H9 (cell line): Measurements from ENCODE around the gene TNIK. TPM values are rescaled to one million over a fixed set of nuclear protein-coding genes. Genes with fewer than 3 reads are reported as not detected.
A peak's percentile ranks its signal among the peaks of the same experiment; 100 is the strongest.

Experiments
- DNase-seq: peaks from one replicate; pipeline ENCODE4 v3.0.0-alpha.2; 2017
- H2AFZ ChIP-seq: one replicate; pipeline ENCODE4 v1.6.1; 2013; ENCODE audit warnings: mild to moderate bottlenecking, low read length, control low read depth, moderate library complexity
- H2AK5ac ChIP-seq: 2 replicates; pipeline ENCODE4 v1.6.1; 2013; ENCODE audit warnings: low read length, control low read depth, mixed read lengths; ENCODE audit not compliant: insufficient read length
- H2BK120ac ChIP-seq: one replicate; pipeline ENCODE4 v1.6.1; 2013; ENCODE audit warnings: low read depth, mild to moderate bottlenecking, low read length, control low read depth, inconsistent platforms; ENCODE audit not compliant: poor library complexity, severe bottlenecking
- H2BK12ac ChIP-seq: 2 replicates; pipeline ENCODE4 v1.6.1; 2013; ENCODE audit warnings: low read length, control low read depth, mixed read lengths, low read depth; ENCODE audit not compliant: insufficient read length
- H2BK15ac ChIP-seq: 2 replicates; pipeline ENCODE4 v1.6.1; 2013; ENCODE audit warnings: low read depth, low read length, control low read depth
- H2BK20ac ChIP-seq: one replicate; pipeline ENCODE4 v1.6.1; 2013; ENCODE audit warnings: low read depth, mild to moderate bottlenecking, low read length, control low read depth, inconsistent platforms; ENCODE audit not compliant: poor library complexity, severe bottlenecking
- H2BK5ac ChIP-seq: 2 replicates; pipeline ENCODE4 v1.6.1; 2013; ENCODE audit warnings: low read length, control low read depth, mixed read lengths; ENCODE audit not compliant: insufficient read length
- H3K14ac ChIP-seq: 2 replicates; pipeline ENCODE4 v1.6.1; 2013; ENCODE audit warnings: low read length, control low read depth; ENCODE audit not compliant: insufficient read depth
- H3K18ac ChIP-seq: 2 replicates; pipeline ENCODE4 v1.6.1; 2013; ENCODE audit warnings: low read depth, mild to moderate bottlenecking, mixed read lengths, low read length, control low read depth; ENCODE audit not compliant: insufficient read length
- H3K23ac ChIP-seq: 2 replicates; pipeline ENCODE4 v1.6.1; 2013; ENCODE audit warnings: low read length, control low read depth, mixed read lengths, low read depth; ENCODE audit not compliant: insufficient read length
- H3K23me2 ChIP-seq: 2 replicates; pipeline ENCODE4 v1.6.1; 2013; ENCODE audit warnings: low read depth, mild to moderate bottlenecking, mixed read lengths, low read length, control low read depth; ENCODE audit not compliant: insufficient read length, poor library complexity, severe bottlenecking
- H3K27ac ChIP-seq: 2 replicates; pipeline ENCODE4 v1.5.1; 2013; ENCODE audit warnings: low read length, control low read depth, mixed read lengths, low read depth; ENCODE audit not compliant: insufficient read length
- H3K27me3 ChIP-seq: 2 replicates; pipeline ENCODE4 v1.6.1; 2013; ENCODE audit warnings: low read length, control low read depth, inconsistent platforms; ENCODE audit not compliant: insufficient read depth
- H3K4ac ChIP-seq: 2 replicates; pipeline ENCODE4 v1.6.1; 2013; ENCODE audit warnings: low read depth, mild to moderate bottlenecking, control low read depth, inconsistent platforms, low read length, moderate library complexity
- H3K4me1 ChIP-seq: 2 replicates; pipeline ENCODE4 v1.6.1; 2013; ENCODE audit warnings: low read length, control low read depth, inconsistent platforms; ENCODE audit not compliant: insufficient read depth
- H3K4me2 ChIP-seq: 2 replicates; pipeline ENCODE4 v1.6.1; 2013; ENCODE audit warnings: low read length, control low read depth, mixed read lengths; ENCODE audit not compliant: insufficient read length, insufficient read depth
- H3K56ac ChIP-seq: 2 replicates; pipeline ENCODE4 v1.6.1; 2013; ENCODE audit warnings: low read depth, mild to moderate bottlenecking, mixed read lengths, low read length, control low read depth; ENCODE audit not compliant: insufficient read length
- H3K79me1 ChIP-seq: 2 replicates; pipeline ENCODE4 v1.6.1; 2013; ENCODE audit warnings: low read depth, mild to moderate bottlenecking, moderate library complexity, low read length, control low read depth, inconsistent platforms; ENCODE audit not compliant: insufficient read depth, poor library complexity, severe bottlenecking
- H3K79me2 ChIP-seq: 2 replicates; pipeline ENCODE4 v1.6.1; 2013; ENCODE audit warnings: low read length, control low read depth, inconsistent platforms; ENCODE audit not compliant: insufficient read depth
- H3K9ac ChIP-seq: 2 replicates; pipeline ENCODE4 v1.6.1; 2013; ENCODE audit warnings: low read length, control low read depth, mixed read lengths; ENCODE audit not compliant: insufficient read length; ENCODE audit errors: extremely low read depth
- H3K9me3 ChIP-seq: one replicate; pipeline ENCODE4 v1.6.1; 2013; ENCODE audit warnings: low read depth, low read length, inconsistent platforms; ENCODE audit not compliant: control insufficient read depth
- H3T11ph ChIP-seq: one replicate; pipeline ENCODE4 v1.6.1; 2013; ENCODE audit warnings: mild to moderate bottlenecking, low read length, control low read depth, inconsistent platforms
- H4K20me1 ChIP-seq: one replicate; pipeline ENCODE4 v1.6.1; 2013; ENCODE audit not compliant: control insufficient read depth, insufficient read length, insufficient read depth
- H4K5ac ChIP-seq: 2 replicates; pipeline ENCODE4 v1.6.1; 2013; ENCODE audit warnings: low read depth, mild to moderate bottlenecking, mixed read lengths, low read length, control low read depth; ENCODE audit not compliant: insufficient read length
- H4K8ac ChIP-seq: replicated peaks from 2 replicates; pipeline ENCODE4 v1.6.1; 2013; ENCODE audit warnings: low read length, control low read depth, mixed read lengths, low read depth; ENCODE audit not compliant: insufficient read length
- H4K91ac ChIP-seq: 2 replicates; pipeline ENCODE4 v1.6.1; 2013; ENCODE audit warnings: low read depth, mild to moderate bottlenecking, moderate library complexity, mixed read lengths, low read length, control low read depth; ENCODE audit not compliant: insufficient read length
- H3K27ac Mint-ChIP-seq, 3 experiments: 2 replicates in 2 of 3; 3 replicates in 1 of 3; pipeline ENCODE4 v1.8.0; 2020 to 2021; ENCODE audit warnings: mixed read lengths in 3 of 3, mild to moderate bottlenecking in 1 of 3, moderate library complexity in 1 of 3
- H3K27me3 Mint-ChIP-seq: 2 replicates; pipeline ENCODE4 v1.8.0; 2021; ENCODE audit warnings: low read depth, mild to moderate bottlenecking, moderate library complexity, mixed read lengths
- H3K36me3 Mint-ChIP-seq, 3 experiments: 2 replicates in 2 of 3; 3 replicates in 1 of 3; pipeline ENCODE4 v1.8.0; 2020 to 2021; ENCODE audit warnings: low read depth in 3 of 3, mixed read lengths in 3 of 3; ENCODE audit not compliant: insufficient read depth in 1 of 3
- H3K4me1 Mint-ChIP-seq, 2 experiments: 2 replicates each; pipeline ENCODE4 v1.8.0; 2020; ENCODE audit warnings: mixed read lengths in 2 of 2
- H3K4me3 Mint-ChIP-seq, 2 experiments: 2 replicates in 1 of 2; 3 replicates in 1 of 2; pipeline ENCODE4 v1.8.0; 2020 to 2021; ENCODE audit warnings: mild to moderate bottlenecking in 2 of 2, mixed read lengths in 2 of 2, moderate library complexity in 1 of 2
- H3K9me3 Mint-ChIP-seq, 2 experiments: 2 replicates in 1 of 2; 3 replicates in 1 of 2; pipeline ENCODE4 v1.8.0; 2020; ENCODE audit warnings: mild to moderate bottlenecking in 2 of 2, mixed read lengths in 2 of 2, moderate library complexity in 1 of 2
- CTCF ChIP-seq: fragments of 200-600 bp; sonication (generic); conservative IDR thresholded peaks from 3 replicates; pipeline ENCODE4 v1.8.0; 2021; ENCODE audit warnings: antibody characterized with exemption, mild to moderate bottlenecking
- WGBS: extraction: QIAGEN DNeasy Blood & Tissue Kit; methylation state at CpG from one replicate; pipeline ENCODE4 v1.1.7; 2013; ENCODE audit warnings: missing lambda C conversion rate, low lambda C conversion rate, mixed read lengths; ENCODE audit not compliant: insufficient read length; ENCODE audit errors: extremely low coverage; 5-methylcytosine and 5-hydroxymethylcytosine counted together
- total RNA-seq: library from RNA; stranded (reverse); gene quantifications from 2 replicates; pipeline ENCODE4 v1.2.1, GENCODE V29; 2021

Gene TNIK
- total RNA-seq, 1 experiment from 2014 or later = 15.9 TPM

- Histone ChIP-seq H3K18ac (no peak overlapping the region), H3K27ac (no peak overlapping the region), H2BK15ac (no peak overlapping the region), H3K79me2 (no peaks in the 10 kb centered on the region), H2BK5ac (no peak overlapping the region), H2AK5ac (no peak overlapping the region), H4K20me1 (no peaks in the 10 kb centered on the region), H3K14ac (no peak overlapping the region), H4K5ac (no peak overlapping the region), H3K23ac (no peak overlapping the region), H4K91ac (no peak overlapping the region), H3K4me1 (no peaks in the 10 kb centered on the region), H2BK12ac (no peak overlapping the region), H3T11ph (no peak overlapping the region), H3K9me3 (no peaks in the 10 kb centered on the region), H3K4ac (no peak overlapping the region), H2BK20ac (no peak overlapping the region), H2BK120ac (no peak overlapping the region), H3K23me2 (no peaks in the 10 kb centered on the region), H2AFZ (no peak overlapping the region), H3K27me3 (no peaks in the 10 kb centered on the region), H4K8ac (no peak overlapping the region), H3K56ac (no peak overlapping the region), H3K9ac (no peak overlapping the region), H3K79me1 (no peaks in the 10 kb centered on the region), H3K4me2 (no peak overlapping the region)
- TF ChIP-seq CTCF = no peak
- H3K4me1 Mint-ChIP-seq = peaks cover 14 to 26% of the 10 kb centered on the region in 2 experiments
- no CpG with 5 or more reads among the region's 6 CpGs for WGBS
- H3K27me3 Mint-ChIP-seq = no peaks in the 10 kb centered on the region
- peaks cover 0 to 6% (median 0%) of the 10 kb centered on the region in 3 experiments; a peak in 4 of 7 replicates for H3K36me3 Mint-ChIP-seq
- peak; percentile 59 for DNase-seq
- H3K4me3 Mint-ChIP-seq = no peak overlapping the region
- H3K9me3 Mint-ChIP-seq = no peaks in the 10 kb centered on the region
- no peak overlapping the region for H3K27ac Mint-ChIP-seq
Measured at GRCh38 chr3:171173736-171174135, 286.5 kb downstream of the TNIK start.
